CD4-positive, alpha-beta T cell treated with Interleukin-1 beta for 1 hour (primary cell): ENCODE results near the gene SRP14.
"Not testable (repeated sequence)": the region's sequence is repeated elsewhere in the genome, so short reads cannot be mapped to it uniquely, and the experiment has no call there.

ENCODE experiments used
- DNase-seq, 2 donors: peaks; one replicate each; pipeline ENCODE4 v3.0.0-alpha.2; 2020 to 2022

SRP14 gene, protein sequence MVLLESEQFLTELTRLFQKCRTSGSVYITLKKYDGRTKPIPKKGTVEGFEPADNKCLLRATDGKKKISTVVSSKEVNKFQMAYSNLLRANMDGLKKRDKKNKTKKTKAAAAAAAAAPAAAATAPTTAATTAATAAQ

DNA sequence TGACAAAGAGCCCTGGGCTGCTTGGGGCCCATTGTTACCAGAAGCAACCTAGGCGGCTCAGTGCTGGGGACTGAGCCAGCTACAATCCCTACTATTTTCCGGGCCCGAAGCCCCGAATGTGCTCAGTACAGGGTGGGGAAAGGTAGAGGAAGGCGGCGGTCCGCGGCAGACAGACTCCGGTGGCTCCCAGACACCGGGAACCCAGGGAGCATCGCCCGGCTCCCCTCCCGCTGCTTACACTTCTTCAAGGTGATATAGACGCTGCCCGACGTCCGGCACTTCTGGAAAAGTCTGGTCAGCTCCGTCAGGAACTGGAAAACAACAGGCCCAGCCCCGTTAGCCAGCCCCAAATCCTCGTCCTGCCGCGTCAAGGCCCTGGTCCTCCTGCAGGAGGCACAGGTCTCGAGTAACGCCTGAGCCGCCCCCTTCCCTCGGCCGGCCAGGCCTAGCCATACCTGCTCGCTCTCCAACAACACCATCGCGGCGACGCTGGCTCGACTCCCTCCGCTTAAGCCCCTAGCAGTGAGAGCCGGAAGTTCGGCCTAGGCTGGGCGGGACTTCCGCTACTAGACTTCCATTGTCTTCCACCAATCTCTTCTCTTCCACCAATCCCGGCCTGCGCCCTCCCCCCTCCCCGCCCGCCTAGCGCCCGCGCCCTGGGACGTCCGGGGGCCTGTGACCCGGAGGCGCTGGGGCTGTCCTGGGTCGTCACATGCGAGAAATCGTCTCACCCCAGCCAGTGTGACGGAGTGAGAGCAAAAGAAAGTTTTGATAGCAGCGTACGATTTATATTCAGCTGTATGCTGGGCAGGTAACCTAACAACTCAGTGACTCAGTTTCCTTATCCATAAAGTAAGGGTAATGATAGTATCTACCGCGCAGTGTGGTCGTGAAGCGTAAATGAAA, at the start of gene SRP14:
SRP14 (minus strand) TSS at position 544 of the 906 bp plus-strand sequence; CDS start at position 479, 65 bp downstream.
- DNase-seq: peak; percentile 93 to 94

DNA sequence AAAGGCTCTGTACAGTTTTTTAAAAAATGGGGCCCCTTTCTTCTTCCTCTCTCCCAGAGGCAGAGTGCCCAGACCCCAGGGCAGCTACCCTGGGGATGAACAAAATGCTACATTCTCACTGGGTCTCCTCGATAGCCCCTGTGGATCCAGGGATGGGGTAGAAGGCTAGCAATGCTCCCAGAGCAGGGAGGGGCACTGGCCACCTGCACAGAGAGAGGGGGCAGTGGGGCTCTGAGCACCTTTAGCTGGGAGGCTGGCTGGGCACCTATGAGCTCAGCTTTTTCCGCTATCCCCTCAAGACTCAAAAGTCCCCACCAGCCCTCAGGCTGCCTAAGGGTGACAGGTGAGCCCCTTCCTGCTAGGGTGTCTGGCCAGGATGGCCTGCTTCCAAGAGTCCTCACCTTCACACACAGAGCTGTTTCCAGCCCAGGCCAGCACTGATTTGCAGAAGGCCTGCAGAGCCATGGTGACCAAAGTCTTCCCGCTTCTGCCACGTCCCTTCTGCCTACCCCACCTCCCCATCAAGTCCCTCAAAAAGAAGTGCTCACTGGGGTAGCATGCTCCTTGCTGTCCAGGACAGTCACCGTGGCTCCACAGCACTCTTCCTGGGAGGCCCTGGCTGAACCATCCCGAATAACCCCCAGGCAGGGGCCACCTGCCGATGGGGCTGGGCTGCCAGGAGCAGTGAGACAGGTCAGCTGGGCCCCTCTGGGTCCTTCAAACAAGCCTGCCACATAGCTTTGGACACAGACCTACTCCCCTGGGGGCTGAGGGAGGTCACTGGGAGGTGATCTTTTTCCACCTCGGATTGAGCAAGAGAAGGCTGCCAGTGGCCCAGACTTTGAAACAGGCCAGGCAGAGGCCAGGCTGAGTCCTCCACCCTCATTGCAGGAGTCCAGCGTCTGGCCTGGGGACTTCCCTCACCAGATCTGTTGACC, 49.3 kb upstream of the SRP14 start:
- no peak for DNase-seq

DNA sequence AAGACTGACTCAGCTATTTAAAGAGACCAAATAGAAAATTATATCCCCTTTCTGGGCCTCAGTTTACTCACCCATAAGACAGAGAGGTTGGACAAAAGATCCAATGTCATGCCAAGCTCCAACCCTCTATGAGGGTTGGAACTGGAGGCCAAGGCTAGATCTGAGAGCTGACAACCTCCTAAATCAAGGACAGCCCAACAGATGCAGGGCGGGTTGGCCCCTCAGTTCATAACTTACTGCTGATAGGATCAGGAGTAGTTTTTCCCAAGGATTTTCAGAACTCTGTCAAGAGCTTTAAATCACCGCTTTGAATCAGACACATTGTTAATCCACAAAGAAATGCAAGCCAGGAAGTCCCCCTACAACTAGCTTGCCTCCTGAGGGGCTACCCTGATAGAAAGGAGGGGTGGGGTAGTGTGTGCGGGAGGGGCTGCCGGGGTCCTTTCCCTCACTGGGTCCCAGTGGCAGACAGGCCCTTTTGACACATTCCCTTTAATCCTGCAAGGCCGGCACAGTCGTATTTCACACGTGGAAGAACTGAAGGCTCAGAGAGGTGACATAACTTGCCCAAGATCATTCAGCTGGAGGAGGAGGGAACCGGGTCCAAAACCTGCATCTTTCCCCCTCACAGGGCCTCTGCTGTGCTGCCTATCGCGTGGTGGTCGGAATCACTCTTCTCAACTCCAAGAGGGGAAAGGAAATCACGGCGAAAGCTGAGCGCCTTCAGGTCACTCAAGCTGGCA, 48.3 kb upstream of the SRP14 start:
- DNase-seq: no peak

DNA sequence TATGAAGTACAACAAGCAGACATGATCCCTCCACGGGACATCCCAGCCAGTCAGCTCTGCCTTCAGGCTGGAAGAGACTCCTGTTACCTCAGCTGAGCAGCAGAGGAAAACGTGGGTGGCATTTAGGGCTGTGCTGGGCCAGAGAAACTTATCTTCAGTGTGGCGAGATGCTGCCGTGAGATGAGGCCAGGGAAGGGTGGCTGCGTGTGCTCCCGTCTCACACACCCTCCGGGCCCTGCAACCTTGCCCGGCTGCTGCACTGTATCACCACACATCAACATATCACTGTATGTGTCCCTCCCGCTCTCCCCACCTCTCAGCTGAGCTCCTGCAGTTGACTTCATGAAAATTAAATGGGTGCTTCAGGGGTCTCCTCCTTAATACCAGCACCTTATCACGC, 46.3 kb upstream of the SRP14 start:
- no peak for DNase-seq

DNA sequence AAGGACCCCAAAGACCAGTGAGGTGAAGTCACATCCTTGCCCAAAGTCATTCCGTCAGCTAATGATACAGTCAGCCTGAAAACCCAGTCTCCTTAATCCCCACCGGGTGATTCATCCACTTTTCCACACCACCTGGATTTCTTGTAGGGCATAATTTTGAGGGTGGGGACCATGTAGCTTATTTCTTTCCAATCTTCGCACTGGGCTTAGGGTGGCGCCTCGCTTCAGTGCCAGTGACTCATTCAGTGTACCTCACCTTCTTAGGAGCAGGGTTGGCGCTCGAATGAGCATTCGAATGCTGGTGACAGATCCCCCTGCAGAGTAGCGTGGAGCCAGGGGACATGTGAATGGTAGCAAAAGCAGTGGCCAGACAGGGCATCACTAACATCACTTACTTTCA, 45.7 kb upstream of the SRP14 start:
- no peak for DNase-seq

DNA sequence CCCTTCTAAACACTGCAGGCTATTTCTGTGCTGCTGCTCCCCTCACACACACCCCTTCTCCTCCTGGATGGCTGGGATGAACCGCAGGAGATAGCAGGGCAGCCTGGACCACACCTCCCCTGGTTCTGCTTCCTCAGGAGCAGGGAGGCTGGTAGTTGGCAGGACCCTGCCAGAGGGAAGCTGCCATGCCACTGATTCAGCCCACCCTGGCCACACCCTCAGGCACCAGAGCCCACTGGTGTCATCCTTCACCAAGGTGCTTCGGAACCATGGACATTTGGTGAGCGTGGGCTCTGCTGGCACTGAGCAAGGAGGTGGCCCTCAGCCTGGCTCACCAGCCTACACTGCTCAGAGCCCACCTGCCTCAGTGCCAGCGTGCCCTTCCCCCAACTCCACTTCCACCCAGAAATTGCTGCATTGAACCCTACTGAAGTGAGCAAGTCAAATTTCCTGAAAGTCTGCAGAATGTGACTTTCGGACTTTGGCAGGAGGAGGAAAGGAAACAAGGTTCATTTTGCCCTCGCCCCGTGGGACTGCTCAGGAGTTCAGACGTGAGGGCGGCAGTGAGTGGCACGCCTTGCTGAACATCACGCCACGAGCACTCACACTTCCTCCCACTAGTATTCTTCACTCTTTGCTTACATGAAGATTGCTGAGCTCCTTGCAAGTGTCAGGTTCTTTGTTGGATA, 43.4 kb upstream of the SRP14 start:
- peak in 1 of 2 donors; percentile 45 for DNase-seq

DNA sequence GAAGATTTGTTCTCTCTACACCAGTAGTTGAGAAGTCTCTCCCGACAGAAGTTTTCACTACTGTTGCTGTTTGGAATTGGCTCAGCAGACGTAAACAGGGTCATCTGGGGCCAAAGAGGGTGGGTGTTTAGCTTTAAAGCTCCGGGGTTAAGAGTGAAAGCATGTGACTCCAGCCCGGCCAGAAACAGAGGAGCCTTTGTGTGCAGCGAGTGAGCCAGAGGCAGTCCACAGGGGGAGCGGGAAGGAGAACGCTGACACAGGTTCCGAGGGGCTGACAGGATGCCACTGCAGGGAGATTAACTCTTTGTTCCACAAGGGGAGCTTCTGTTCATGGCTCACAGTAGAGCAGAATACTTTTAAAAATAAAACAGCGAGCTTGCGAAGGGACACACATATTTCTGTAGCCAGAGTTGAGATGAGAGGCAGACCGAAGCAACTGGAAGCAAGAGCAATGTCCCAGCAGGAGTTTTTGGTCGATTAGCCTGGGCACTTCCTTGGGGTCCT, 42.8 kb upstream of the SRP14 start:
- no peak for DNase-seq

DNA sequence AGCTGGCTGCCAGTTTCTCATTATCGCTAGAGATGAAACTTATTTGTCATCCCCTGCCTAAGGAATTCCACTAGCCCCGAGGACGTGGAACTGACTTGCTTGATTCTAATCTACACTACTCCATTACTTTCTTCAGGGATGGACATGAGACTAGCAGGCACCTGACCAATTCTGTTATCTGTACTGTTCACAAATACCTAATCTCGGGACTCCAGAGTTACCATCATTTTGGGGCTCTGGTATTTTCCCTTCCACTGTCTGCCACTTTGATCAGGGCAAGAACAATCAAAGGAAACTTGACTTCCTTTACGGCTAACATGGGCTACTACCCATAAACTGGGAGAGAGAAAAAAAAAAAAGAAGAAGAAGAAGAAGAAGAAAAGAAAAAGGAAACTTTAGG, 41.9 kb upstream of the SRP14 start:
- no peak for DNase-seq

DNA sequence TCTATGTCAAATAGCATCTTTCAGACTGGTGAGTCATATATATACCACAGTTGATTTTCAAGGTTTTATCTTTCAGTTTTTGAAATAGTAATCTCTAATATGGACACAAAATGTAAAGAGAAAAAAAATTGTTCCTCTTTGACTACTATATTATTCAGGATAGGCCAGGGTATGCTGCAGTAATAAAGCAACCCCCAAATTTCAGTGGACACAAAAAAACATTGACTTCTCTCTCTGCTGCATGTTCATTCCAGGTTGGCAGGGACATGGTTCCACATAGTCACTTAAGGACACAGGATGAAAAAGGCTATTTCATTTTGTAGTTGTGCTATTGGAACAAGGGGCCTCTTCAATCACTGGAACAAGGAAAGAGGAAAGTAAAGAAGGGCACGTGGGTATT, 41.1 kb upstream of the SRP14 start:
- DNase-seq: no peak

DNA sequence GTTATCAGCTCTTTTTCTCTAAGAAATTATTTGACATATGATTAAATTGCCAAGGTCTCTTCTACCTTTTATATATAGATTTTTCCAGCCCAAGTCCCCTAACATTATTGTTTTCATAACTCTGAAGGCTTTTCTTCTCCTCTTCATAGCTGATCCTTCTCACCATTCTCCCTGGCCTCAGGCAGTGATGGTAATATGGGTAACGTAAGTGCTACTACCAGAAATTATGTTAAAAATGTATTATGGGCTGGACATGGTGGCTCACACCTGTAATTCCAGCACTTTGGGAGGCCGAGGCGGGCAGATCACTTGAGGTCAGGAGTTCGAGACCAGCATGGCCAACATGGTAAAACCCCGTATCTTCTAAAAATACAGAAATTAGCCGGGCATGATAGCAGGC, 40.5 kb upstream of the SRP14 start:
- DNase-seq: no peak

DNA sequence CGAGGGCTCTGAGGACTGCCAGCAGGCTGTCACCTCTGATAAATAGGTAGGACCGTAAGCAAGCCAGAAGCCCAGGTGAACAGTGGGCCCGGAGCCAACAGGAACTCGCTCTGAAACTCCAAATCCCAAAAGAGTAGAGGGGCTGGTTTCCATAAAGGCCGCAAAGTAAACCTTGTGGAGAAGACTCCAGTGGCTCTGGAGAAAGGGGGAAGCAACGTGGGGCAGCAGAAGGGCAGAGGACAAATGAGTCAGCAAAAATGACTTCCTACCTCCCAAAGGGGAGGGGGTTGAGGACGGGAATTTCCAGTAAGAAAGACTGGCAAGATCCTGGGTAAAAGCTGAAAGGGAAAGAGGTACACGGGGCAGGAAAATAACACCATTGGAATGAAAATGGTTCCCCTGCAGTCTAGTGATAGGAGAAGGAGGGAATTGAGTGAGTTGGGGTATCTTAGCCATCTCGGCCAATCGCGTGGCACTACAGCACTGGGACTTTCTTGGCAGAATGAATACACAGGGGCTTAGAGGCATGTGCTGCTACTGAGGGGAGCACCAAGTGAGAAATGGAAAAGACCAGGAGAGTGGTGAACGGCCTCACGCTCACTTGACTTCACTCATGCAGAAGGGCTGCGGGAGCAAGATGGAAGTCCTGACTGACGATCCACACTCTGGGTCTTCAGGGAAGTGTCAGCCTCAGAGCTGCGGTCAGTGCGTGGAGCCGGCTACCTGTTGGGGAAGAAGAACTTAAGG, 36.5 kb upstream of the SRP14 start:
- no peak for DNase-seq

DNA sequence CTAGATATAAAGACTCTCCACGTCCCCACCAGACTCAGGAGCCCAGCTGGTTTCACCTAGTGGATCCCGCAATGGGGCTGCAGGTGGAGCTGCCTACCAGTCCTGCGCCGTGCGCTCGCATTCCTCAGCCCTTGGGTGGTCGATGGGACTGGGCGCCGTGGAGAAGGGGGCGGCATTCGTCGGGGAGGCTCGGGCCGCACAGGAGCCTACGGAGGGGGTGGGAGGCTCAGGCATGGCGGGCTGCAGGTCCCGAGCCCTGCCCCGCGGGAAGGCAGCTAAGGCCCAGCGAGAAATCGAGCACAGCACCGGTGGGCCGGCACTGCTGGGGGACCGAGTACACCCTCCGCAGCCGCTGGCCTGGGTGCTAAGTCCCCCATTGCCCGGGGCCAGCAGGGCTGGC, 35.7 kb upstream of the SRP14 start:
- DNase-seq: not testable (repeated sequence)

DNA sequence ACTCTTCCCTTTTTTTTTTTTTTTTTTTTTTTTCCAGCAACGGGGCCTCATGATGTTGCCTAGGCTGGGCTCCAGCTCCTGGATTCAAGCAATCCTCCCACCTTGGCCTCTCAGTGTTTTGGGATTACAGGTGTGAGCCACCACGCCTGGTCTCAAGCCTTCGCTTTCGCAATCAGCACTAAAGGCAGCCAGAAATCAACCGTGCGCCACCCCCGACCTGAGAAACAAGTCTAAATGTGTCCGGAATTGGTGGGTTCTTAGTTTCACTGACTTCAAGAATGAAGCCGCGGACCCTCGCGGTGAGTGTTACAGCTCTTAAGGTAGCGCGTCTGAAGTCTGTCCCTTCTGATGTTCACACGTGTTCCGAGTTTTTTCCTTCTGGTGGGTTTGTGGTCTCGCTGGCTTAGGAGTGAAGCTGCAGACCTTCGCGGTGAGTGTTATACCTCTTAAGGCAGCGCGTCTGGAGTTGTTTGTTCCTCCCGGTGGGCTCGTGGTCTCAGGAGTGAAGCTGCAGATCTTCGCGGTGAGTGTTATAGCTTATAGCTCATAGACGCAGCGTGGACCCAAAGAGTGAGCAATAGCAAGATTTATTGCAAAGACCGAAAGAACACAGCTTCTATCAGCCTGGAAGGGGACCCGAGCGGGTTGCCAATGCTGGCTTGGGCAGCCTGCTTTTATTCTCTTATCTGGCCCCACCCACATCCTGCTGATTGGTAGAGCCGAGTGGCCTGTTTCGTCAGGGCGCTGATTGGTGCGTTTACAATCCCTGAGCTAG, 34.9 kb upstream of the SRP14 start:
- not testable (repeated sequence) for DNase-seq

DNA sequence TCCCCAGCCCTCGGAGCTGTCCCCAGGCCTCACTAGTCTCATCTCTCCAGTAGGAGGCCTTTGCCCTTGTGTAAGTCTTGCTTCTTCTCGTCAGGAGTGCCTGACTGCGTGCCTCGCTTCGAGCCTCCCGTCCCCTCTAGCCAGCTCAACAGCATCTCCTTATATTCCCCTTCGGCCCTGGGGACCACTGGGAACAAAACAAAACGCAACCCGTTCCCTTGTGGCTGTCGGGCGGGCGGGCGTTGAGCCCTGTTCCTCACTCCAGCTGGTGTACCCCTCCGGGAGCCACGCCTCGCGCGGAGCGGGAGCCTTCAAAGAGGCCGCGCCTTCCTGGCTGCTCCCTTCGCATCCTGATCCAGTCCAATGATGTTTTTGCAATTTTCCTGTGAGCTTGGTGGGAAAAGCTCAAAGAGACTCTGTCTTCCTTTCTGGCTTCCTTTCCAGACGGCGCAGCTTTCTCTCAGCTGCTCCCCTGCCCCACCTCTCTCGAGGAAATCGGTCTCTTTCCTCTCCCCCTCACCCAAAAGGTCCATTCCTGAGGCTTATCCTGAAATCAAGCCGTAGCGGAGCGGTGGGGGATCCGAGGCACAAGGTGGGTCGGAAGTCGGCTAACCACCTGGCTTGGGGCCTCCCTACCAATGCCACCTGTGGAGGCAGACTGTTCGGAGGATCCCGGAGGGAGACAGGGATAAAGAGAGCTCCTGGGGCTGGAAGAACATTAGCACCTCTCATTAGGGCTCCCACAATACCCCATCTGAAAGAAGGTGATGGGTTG, 33.4 kb upstream of the SRP14 start:
- no peak for DNase-seq

DNA sequence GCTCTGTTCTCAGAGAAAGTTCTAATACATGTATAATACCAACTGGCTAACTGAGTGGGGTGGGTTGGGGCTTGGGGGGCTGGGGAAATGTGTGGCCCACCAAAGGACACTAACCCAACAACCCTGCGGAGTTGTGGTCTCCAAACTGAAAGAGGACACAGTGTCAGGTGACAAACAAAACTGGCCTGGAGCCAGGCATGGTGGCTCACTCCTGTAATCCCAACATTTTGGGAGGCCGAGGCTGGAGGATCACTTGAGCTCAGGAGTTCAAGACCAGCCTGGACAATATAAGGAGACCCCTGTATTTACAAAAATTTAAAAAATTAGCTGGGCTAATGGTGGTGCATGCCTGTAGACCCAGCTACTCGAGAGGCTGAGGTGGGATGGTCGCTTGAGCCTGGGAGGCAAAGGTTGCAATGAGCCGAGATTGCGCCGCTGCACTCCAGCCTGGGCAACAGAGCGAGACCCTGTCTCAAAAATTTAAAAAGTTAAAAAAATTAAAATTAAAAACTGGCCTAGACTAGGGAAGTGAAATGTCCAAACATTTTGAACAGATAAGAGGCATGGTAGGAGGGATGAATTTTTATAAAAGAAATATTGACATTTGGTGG, 31.7 kb upstream of the SRP14 start:
- DNase-seq: no peak

DNA sequence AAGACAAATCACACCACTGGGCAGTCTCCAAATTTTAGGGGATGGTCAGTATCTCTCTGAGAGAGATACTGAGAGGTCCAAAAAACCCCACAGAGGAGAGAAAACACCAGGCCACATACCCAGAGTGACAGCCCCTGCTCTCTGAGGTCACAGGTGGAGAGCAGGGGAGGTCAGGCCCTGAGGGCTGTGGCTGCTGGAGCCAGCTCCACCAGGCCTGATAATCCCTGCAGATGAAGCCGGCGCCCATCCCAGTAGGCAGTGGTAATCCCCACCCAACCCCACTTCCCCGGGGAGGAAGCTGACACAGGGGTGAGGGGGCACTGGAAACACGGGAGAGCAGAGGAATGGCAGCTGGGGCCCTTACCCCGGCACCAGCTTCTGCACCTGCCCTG, 31.2 kb upstream of the SRP14 start:
- DNase-seq: no peak

DNA sequence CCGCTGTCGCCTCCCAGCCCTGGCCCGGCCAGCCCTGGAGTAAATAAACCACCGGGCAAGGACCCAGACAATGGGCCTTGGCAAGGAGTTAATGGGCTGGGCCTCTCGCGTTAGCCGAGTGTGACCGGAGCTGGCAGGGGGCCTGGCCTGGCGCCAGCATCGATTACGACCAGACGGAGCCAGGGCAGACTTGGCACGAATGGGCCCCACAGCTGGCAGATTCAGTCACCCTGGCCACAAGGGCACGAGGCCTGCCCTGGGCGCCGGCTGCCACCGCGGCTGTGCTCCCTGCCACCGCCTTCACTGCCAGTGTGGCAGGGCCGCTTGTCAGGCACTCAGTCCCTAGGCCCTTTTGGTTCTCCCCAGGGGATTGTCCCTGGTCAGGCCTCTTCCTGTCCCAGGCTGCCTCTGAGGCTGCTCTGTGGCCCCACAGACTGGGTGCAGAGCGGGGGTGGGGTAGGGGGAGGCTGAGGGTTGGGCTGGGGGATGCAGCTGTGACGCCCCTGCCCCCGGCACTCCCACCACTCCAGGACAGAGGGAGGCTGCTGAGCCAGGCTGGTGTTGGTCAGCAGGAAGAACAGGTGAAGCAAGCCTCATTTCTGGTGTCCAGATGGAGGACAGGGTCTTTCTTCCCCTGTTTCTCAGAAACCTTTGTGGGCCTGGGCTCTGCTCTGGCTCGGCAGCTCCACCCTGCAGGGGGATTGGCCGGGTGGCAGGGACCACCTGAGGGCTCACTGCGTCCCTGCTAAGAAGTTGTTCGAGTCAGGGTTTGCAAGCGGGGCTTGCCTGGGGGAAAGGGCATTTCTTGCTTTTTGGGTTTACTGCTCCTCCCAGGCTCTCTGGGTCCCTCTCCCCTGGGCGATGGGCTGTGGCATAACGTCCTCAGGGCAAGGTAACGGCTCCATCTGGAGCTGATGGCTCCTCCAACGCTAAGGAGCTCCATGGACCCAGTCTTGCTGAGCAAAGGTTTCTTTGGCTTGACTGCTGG, 30.5 kb upstream of the SRP14 start:
- peak in 1 of 2 donors; percentile 29 for DNase-seq
